ENCODE data around the gene PRKCE. TPM values are rescaled to one million over a fixed set of nuclear protein-coding genes. Genes with fewer than 3 reads are reported as not detected.
"Not testable (repeated sequence)": the region's sequence is repeated elsewhere in the genome, so short reads cannot be mapped to it uniquely, and the experiment has no call there.

The PRKCE gene
- total RNA-seq, 2 donors from 2014 or later = 5.8 to 18.1 TPM

DNA sequence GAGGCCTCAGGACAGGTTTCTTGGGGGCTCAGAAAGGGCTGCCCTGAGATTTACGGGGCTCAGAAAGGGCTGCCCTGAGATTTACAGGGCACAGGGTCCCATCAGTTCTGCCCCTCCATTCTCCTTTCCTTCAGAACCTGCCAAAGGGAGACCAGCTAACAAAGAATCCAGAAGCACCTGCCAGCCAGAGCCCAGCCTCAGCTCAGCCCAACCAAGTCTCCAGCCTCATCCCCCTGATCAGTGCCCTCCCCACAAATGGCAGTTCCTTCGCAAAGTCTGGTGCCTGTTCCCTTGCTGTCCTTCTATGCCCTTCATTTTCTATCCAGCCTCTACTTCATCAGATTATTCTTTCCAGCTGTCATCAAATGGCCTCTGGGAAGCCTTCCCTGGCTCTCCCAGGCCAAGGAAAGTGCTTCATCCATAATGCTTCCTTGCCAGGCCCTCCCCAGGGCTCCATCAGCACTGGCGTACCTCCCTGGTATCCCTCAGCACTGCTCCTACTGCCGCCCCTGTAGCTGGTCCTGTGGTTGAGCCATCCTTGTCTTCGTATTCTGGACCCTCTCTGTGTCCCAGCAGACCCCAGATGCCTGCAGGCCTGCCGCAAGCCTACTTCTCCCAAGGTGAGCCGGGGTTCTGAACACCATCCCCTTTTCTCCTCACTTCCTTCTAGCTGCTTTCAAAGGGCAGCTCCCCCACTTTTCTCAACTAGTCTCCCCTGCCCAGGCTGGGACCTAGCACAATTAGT, 549.6 kb downstream of the PRKCE start:
- Histone ChIP-seq H3K9me3 (no peaks in the 10 kb centered on the region), H3K4me1 (ENCODE audit: control insufficient read depth in 1 of 2, low read depth in 2 of 2) (peaks cover 7 to 15% of the 10 kb centered on the region in 2 donors), H3K27ac (peak overlapping the region in 1 of 2 donors; percentile 56), H3K4me3 (no peak overlapping the region), H3K27me3 (replicated peaks; ENCODE audit: insufficient read depth) (no peaks in the 10 kb centered on the region), H3K36me3 (no peaks in the 10 kb centered on the region)
- no peak for DNase-seq (ENCODE audit: low spot score)
- no peak for ATAC-seq (ENCODE audit: insufficient number of reproducible peaks, low FRiP score, low read depth)
- TF ChIP-seq, protein P1, sequence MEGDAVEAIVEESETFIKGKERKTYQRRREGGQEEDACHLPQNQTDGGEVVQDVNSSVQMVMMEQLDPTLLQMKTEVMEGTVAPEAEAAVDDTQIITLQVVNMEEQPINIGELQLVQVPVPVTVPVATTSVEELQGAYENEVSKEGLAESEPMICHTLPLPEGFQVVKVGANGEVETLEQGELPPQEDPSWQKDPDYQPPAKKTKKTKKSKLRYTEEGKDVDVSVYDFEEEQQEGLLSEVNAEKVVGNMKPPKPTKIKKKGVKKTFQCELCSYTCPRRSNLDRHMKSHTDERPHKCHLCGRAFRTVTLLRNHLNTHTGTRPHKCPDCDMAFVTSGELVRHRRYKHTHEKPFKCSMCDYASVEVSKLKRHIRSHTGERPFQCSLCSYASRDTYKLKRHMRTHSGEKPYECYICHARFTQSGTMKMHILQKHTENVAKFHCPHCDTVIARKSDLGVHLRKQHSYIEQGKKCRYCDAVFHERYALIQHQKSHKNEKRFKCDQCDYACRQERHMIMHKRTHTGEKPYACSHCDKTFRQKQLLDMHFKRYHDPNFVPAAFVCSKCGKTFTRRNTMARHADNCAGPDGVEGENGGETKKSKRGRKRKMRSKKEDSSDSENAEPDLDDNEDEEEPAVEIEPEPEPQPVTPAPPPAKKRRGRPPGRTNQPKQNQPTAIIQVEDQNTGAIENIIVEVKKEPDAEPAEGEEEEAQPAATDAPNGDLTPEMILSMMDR (IDR thresholded peaks at IDR 0.05) = no peak

- TF ChIP-seq, protein P1 (IDR thresholded peaks at IDR 0.05) = no peak
- no peak for DNase-seq (ENCODE audit: low spot score)
- no peaks in the 10 kb centered on the region for H3K36me3 ChIP-seq
- no peak overlapping the region for H3K27ac ChIP-seq
- H3K27me3 ChIP-seq (replicated peaks; ENCODE audit: insufficient read depth) = no peaks in the 10 kb centered on the region
- no peak for ATAC-seq (ENCODE audit: insufficient number of reproducible peaks, low FRiP score, low read depth)
- H3K4me1 ChIP-seq (ENCODE audit: control insufficient read depth in 1 of 2, low read depth in 2 of 2) = peaks cover 7 to 15% of the 10 kb centered on the region in 2 donors
- H3K9me3 ChIP-seq = no peaks in the 10 kb centered on the region
- no peak overlapping the region for H3K4me3 ChIP-seq
These were observed 551.0 kb downstream of the PRKCE start for GRCh38 chr2:46202453-46202852.

DNA sequence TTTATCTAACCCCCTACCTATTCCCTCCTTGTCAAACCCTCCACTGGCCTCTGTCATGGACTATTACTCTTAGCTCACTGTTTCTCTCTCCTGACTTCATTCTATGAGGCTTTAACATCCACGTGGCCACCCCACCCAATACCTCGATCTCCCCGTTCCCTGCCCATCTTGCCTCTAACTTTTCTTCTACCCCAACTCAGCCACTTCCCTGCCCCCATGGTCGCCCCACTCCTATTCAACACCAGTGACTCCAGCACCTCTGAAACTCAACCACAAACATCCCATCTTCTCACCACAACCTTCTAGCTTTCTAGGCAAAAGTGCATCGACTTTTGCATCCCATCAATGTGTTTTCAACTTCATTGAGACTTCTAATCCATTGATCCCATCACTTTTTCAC, 551.5 kb downstream of the PRKCE start:
- DNase-seq (ENCODE audit: low spot score) (no peak), ATAC-seq (ENCODE audit: insufficient number of reproducible peaks, low FRiP score, low read depth) (no peak)
- Histone ChIP-seq H3K9me3 (no peaks in the 10 kb centered on the region), H3K4me3 (no peak overlapping the region), H3K36me3 (no peaks in the 10 kb centered on the region), H3K4me1 (ENCODE audit: control insufficient read depth in 1 of 2, low read depth in 2 of 2) (peaks cover 7 to 15% of the 10 kb centered on the region in 2 donors), H3K27ac (no peak overlapping the region), H3K27me3 (replicated peaks; ENCODE audit: insufficient read depth) (no peaks in the 10 kb centered on the region)
- TF ChIP-seq, protein P1 (IDR thresholded peaks at IDR 0.05) = no peak

- not testable (repeated sequence) for H3K27ac ChIP-seq; H3K4me3 ChIP-seq; H3K9me3 ChIP-seq; H3K27me3 ChIP-seq (replicated peaks; ENCODE audit: insufficient read depth); H3K36me3 ChIP-seq; DNase-seq (ENCODE audit: low spot score); ATAC-seq (ENCODE audit: insufficient number of reproducible peaks, low FRiP score, low read depth)
- peaks cover 7 to 15% of the 10 kb centered on the region in 2 donors for H3K4me1 ChIP-seq (ENCODE audit: control insufficient read depth in 1 of 2, low read depth in 2 of 2)
These were observed 552.2 kb downstream of the PRKCE start for GRCh38 chr2:46203636-46204035.

- no peak for ATAC-seq (ENCODE audit: insufficient number of reproducible peaks, low FRiP score, low read depth)
- TF ChIP-seq, protein P1 (IDR thresholded peaks at IDR 0.05) = no peak
These were observed 556.1 kb downstream of the PRKCE start for GRCh38 chr2:46207591-46207990.

DNA sequence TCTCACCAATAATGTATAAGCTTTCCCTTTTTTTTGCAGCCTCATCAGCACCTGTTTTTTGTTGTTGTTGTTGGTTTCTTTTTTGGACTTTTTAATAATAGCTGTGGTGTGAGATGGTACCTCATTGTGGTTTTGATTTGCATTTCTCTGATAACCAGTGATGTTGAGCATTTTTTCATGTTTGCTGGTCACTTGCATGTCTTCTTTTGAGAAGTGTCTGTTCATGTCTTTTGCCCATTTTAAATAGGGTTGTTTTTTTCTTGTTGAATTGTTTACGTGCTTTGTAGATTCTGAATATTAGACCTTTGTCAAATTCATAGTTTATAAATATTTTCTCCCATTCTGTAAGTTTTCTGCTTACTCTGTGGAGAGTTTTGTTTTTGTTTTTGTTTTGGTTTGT, 557.3 kb downstream of the PRKCE start:
- Histone ChIP-seq H3K4me1 (ENCODE audit: control insufficient read depth in 1 of 2, low read depth in 2 of 2) (no peaks in the 10 kb centered on the region), H3K36me3 (no peaks in the 10 kb centered on the region), H3K27me3 (replicated peaks; ENCODE audit: insufficient read depth) (no peaks in the 10 kb centered on the region), H3K27ac (no peak overlapping the region), H3K4me3 (no peak overlapping the region), H3K9me3 (no peaks in the 10 kb centered on the region)
- ATAC-seq (ENCODE audit: insufficient number of reproducible peaks, low FRiP score, low read depth) (no peak), DNase-seq (ENCODE audit: low spot score) (no peak)
- TF ChIP-seq, protein P1 (IDR thresholded peaks at IDR 0.05) = no peak

More at GRCh38 chr2:46207591-46207990, 556.1 kb downstream of the PRKCE start:
- Histone ChIP-seq H3K27ac (no peak overlapping the region), H3K36me3 (no peaks in the 10 kb centered on the region), H3K4me1 (ENCODE audit: control insufficient read depth in 1 of 2, low read depth in 2 of 2) (no peaks in the 10 kb centered on the region), H3K4me3 (no peak overlapping the region), H3K27me3 (replicated peaks; ENCODE audit: insufficient read depth) (no peaks in the 10 kb centered on the region), H3K9me3 (no peaks in the 10 kb centered on the region)
- no peak for DNase-seq (ENCODE audit: low spot score)
